ENCODE results near the gene UTP25. TPM values are rescaled to one million over a fixed set of nuclear protein-coding genes. Genes with fewer than 3 reads are reported as not detected.

UTP25 gene
- total and polyA plus RNA-seq, 2 donors (not counting 3 experiments of a cell fraction or from before 2014, with no cell fraction given): 6.6 to 11.7 TPM

- DNase-seq (ENCODE audit: low read depth, low spot score) (peak; percentile 57), FAIRE-seq (no peak)
- no peaks in the 10 kb centered on the region for H4K20me1 ChIP-seq (replicated peaks; ENCODE audit: control insufficient read depth, extremely low read depth, insufficient read depth, low read length)
- dilution Hi-C loops (cut with MboI; ENCODE audit: extremely low pct_ligation_motif_present, low sequenced_read_pairs) (no loop called here), intact Hi-C loops (cut with micrococcal nuclease) (loop anchor here (5.0 kb wide), 1 partner anchor 54 kb away; the partner anchor contains the start of gene SYT14)
- no peak overlapping the region for H2AFZ ChIP-seq (ENCODE audit: low read depth, low read length)
- no peaks in the 10 kb centered on the region for H3K79me2 ChIP-seq (ENCODE audit: control insufficient read depth, insufficient read depth, low read length)
- H3K9me1 ChIP-seq (replicated peaks; ENCODE audit: control insufficient read depth, extremely low read depth, insufficient read depth, low read length): no peaks in the 10 kb centered on the region
- ChIA-PET CTCF (interaction anchor here (0.6 to 2.1 kb wide), 4 partner anchors 10 to 17 kb away, joined by 3 to 9 read pairs (median 5); no protein-coding TSS in a partner anchor), POLR2A (no interaction called here)
- no peak for TF ChIP-seq CTCF (IDR thresholded peaks at IDR 0.05; ENCODE audit: extremely low read depth in 1 of 2, insufficient read depth in 1 of 2, low read depth in 1 of 2, low read length in 2 of 2)
- peak; percentile 30 for TF ChIP-seq JUN (IDR thresholded peaks at IDR 0.05; ENCODE audit: borderline replicate concordance, insufficient read depth, insufficient read length, low read depth)
- TF ChIP-seq POLR2AphosphoS5 (IDR thresholded peaks at IDR 0.05; ENCODE audit: insufficient read depth, low read depth, low read length): no peak
- peak; percentile 46 for TF ChIP-seq GATA2 (IDR thresholded peaks at IDR 0.05; ENCODE audit: insufficient read depth, insufficient read length, low read depth, low read length)
- H3K9ac ChIP-seq (replicated peaks; ENCODE audit: extremely low read depth, insufficient read depth, low read length): no peak overlapping the region
- peak overlapping the region; percentile 71 for H3K27ac ChIP-seq (ENCODE audit: insufficient read depth, low read depth, low read length)
- H3K27me3 ChIP-seq (ENCODE audit: control insufficient read depth in 2 of 2, insufficient read depth in 2 of 2, low read length in 2 of 2): peaks cover 3 to 10% of the 10 kb centered on the region in 2 experiments
- H3K9me3 ChIP-seq (replicated peaks; ENCODE audit: control insufficient read depth, insufficient read depth, low read length): no peaks in the 10 kb centered on the region
- TSS peak; percentile 7 for BruUV-seq (replicated peaks)
- no peak overlapping the region for H3K4me2 ChIP-seq (ENCODE audit: insufficient read depth, low read length)
- no peaks in the 10 kb centered on the region for H3K36me3 ChIP-seq (ENCODE audit: control insufficient read depth in 2 of 2, extremely low read depth in 1 of 2, insufficient read depth in 2 of 2, low read length in 2 of 2)
- H3K4me1 ChIP-seq (ENCODE audit: control insufficient read depth, extremely low read depth, insufficient read depth, low read length): peaks cover 21% of the 10 kb centered on the region
- H3K4me3 ChIP-seq (replicated peaks in 1 of 3; ENCODE audit: insufficient read depth in 1 of 3, low read depth in 1 of 3, low read length in 3 of 3): no peak overlapping the region
Observed at GRCh38 chr1:209883341-209883971, 55.7 kb downstream of the UTP25 start.

All from endothelial cell of umbilical vein (primary cell).